ENCODE data around the gene DMBX1. TPM values are rescaled to one million over a fixed set of nuclear protein-coding genes. Genes with fewer than 3 reads are reported as not detected.

The DMBX1 gene
- total and polyA plus RNA-seq, 2 of the 4 experiments (the other 2 are of a cell fraction): not detected

GRCh38 chr1:46497020-46497419 lies 7.4 kb downstream of the DMBX1 start:
- TF ChIP-seq RFX5 (IDR thresholded peaks at IDR 0.05; ENCODE audit: low read depth, low read length): no peak
- no peak for TF ChIP-seq BHLHE40 (IDR thresholded peaks at IDR 0.05; ENCODE audit: low read depth, low read length)
- no peak for TF ChIP-seq POLR2A (IDR thresholded peaks at IDR 0.05; ENCODE audit: low read depth, low read length)
- TF ChIP-seq CEBPB (IDR thresholded peaks at IDR 0.05; ENCODE audit: low read depth, low read length): no peak
- TF ChIP-seq MAZ (IDR thresholded peaks at IDR 0.05; ENCODE audit: borderline replicate concordance, low read depth, low read length): no peak
- TF ChIP-seq ELK1 (IDR thresholded peaks at IDR 0.05; ENCODE audit: borderline replicate concordance, low read depth, low read length): no peak
- no peak for TF ChIP-seq MAFK (IDR thresholded peaks at IDR 0.05; ENCODE audit: low read depth, low read length)
- no peak for TF ChIP-seq FOS (IDR thresholded peaks at IDR 0.05; ENCODE audit: low read depth, low read length)
- no peak overlapping the region for H2BK5ac ChIP-seq (ENCODE audit: low read depth, low read length, poor library complexity, severe bottlenecking)
- 20% methylated on average over 1 of the region's 3 CpGs; no CpG with 5 or more reads in 1 of the 2 experiments for WGBS, 2 experiments (ENCODE audit: extremely low coverage in 2 of 2, insufficient read length in 1 of 2)
- no peak overlapping the region for H4K8ac ChIP-seq (ENCODE audit: low read depth in 2 of 2, low read length in 2 of 2)
- no peak overlapping the region for H4K91ac ChIP-seq (ENCODE audit: insufficient read depth, low read depth, low read length)
- H3K56ac ChIP-seq (ENCODE audit: extremely low read depth, insufficient read depth, low read length): no peak overlapping the region
- POLR2A ChIA-PET (ENCODE audit: unreplicated experiment): no interaction called here
- H3K4ac ChIP-seq (ENCODE audit: low read depth, low read length): no peak overlapping the region
- H3K18ac ChIP-seq (ENCODE audit: low read depth, low read length): no peak overlapping the region
- no peaks in the 10 kb centered on the region for H3K9me1 ChIP-seq (ENCODE audit: insufficient read depth, low read length)
- no peak overlapping the region for H3K4me3 ChIP-seq (ENCODE audit: insufficient read depth, low read depth, low read length)
- H2AFZ ChIP-seq (replicated peaks; ENCODE audit: low read length, poor library complexity): no peak overlapping the region
- no peak overlapping the region for H2AK9ac ChIP-seq (replicated peaks; ENCODE audit: low read depth, low read length, poor library complexity)
- no peak overlapping the region for H4K5ac ChIP-seq (ENCODE audit: low read depth, low read length)
- H2BK20ac ChIP-seq (ENCODE audit: low read depth, low read length): no peak overlapping the region
- intact Hi-C loops (cut with micrococcal nuclease): no loop called here
- no peaks in the 10 kb centered on the region for H3K9me3 ChIP-seq (ENCODE audit: control insufficient read depth, insufficient read depth, low read length)
- H3K79me1 ChIP-seq (ENCODE audit: low read depth in 1 of 2, low read length in 2 of 2): no peaks in the 10 kb centered on the region
- in situ Hi-C loops (cut with MboI; ENCODE audit: low sequenced_read_pairs): no loop called here
- DNase-seq: no peak
- H2AK5ac ChIP-seq (ENCODE audit: low read depth, low read length): no peak overlapping the region
- H3K23ac ChIP-seq (ENCODE audit: low read depth, low read length): no peak overlapping the region
- no TSS peak for BruUV-seq (replicated peaks)
- H3K27me3 ChIP-seq (ENCODE audit: control insufficient read depth, insufficient read depth, low read length): peaks cover 77% of the 10 kb centered on the region
- H4K20me1 ChIP-seq (ENCODE audit: insufficient read depth, low read length): 0 out of 2 replicates have a peak, but pooled peaks cover 5% of the 10 kb centered on the region
- no peak overlapping the region for H2BK120ac ChIP-seq (ENCODE audit: low read depth, low read length)
- ATAC-seq (ENCODE audit: low read depth): no peak
- dilution Hi-C loops (cut with HindIII; ENCODE audit: low sequenced_read_pairs, unreplicated experiment): no loop called here
- no peak overlapping the region for H3K4me2 ChIP-seq (ENCODE audit: low read depth, low read length)
- H2BK15ac ChIP-seq (ENCODE audit: low read depth, low read length): no peak overlapping the region
- CTCF ChIA-PET: no interaction called here
- H3K4me1 ChIP-seq (ENCODE audit: control insufficient read depth, insufficient read depth, low read length): no peaks in the 10 kb centered on the region
- H3K14ac ChIP-seq (replicated peaks; ENCODE audit: low read depth, low read length): no peak overlapping the region
- no peak overlapping the region for H3K27ac ChIP-seq (ENCODE audit: insufficient read depth, low read length)
- H3K36me3 ChIP-seq (ENCODE audit: control insufficient read depth, insufficient read depth, low read length): no peaks in the 10 kb centered on the region
- H3K9ac ChIP-seq (ENCODE audit: low read depth, low read length): no peak overlapping the region
